Right lobe of liver (tissue), 4 donors: Measurements from ENCODE around the gene P2RY12.

Experiments used
- POLR2A ChIP-seq: fragments of 450-650 bp; IDR thresholded peaks from one replicate; pipeline ENCODE4 v1.6.1; 2017; ENCODE audit warnings: antibody characterized with exemption, mild to moderate bottlenecking
- TF ChIP-seq, protein P1 (sequence below), 4 donors: fragments of 200-600 bp in 3 of 4; fragments of 450-650 bp in 1 of 4; IDR thresholded peaks; one replicate each; pipeline versions ENCODE4 v1.5.1 to v1.8.0; 2016 to 2022; ENCODE audit warnings: antibody characterized with exemption in 4 of 4, mild to moderate bottlenecking in 2 of 4
- donor health status: DM: no; HTN: no; CAD: no.
- donor health status: DM: no; HTN: no; CAD: no.
- donor health status: DM: no; HTN: yes; CAD: no.

DNA sequence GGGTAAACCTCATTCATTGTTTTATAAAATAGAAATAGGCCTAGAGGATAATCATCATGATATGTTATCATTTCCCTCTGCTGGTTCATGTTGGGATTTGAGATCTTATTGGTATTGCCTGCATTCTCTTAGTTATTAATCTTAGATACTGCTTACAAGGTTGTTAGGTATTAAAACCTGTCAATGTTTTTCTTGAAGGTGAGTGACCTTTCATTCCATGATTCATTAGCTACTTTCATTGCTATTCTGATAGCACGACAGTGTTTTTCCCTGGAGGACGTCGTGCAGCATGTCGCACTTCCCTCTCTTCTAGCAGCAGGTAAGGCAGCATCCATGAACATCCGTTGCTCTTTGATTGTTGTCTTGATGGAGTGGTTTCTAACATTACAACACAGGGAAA, 17.1 kb downstream of the P2RY12 start:
- TF ChIP-seq, protein P1, sequence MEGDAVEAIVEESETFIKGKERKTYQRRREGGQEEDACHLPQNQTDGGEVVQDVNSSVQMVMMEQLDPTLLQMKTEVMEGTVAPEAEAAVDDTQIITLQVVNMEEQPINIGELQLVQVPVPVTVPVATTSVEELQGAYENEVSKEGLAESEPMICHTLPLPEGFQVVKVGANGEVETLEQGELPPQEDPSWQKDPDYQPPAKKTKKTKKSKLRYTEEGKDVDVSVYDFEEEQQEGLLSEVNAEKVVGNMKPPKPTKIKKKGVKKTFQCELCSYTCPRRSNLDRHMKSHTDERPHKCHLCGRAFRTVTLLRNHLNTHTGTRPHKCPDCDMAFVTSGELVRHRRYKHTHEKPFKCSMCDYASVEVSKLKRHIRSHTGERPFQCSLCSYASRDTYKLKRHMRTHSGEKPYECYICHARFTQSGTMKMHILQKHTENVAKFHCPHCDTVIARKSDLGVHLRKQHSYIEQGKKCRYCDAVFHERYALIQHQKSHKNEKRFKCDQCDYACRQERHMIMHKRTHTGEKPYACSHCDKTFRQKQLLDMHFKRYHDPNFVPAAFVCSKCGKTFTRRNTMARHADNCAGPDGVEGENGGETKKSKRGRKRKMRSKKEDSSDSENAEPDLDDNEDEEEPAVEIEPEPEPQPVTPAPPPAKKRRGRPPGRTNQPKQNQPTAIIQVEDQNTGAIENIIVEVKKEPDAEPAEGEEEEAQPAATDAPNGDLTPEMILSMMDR (IDR thresholded peaks at IDR 0.05): no peak
- no peak for TF ChIP-seq POLR2A
